A549 (cell line): ENCODE data around the gene RCSD1. TPM values are rescaled to one million over a fixed set of nuclear protein-coding genes. Genes with fewer than 3 reads are reported as not detected.

Experiments used
- ATAC-seq, 2 experiments: fragments of 200-7000 bp in 1 of 2; fragments of >200 bp in 1 of 2; cut with Nextera tagmentation in 1 of 2; cut with Tn5 transposase in 1 of 2; 3 replicates each; pipeline versions ENCODE4 v1.8.0 to v1.9.1; 2018 to 2020; ENCODE audit warnings: mild to moderate bottlenecking in 1 of 2, moderate library complexity in 1 of 2
- CTCF ChIA-PET: fragments of 300-600 bp; sonication (Branson Sonifier 250); formaldehyde crosslinking; extraction: SDS; loops from one replicate; lab custom pipeline; 2021; ENCODE audit warnings: antibody characterized with exemption, inconsistent platforms; lab: Yijun Ruan, JAX
- POLR2A ChIA-PET: fragments of 350-600 bp; formaldehyde crosslinking; extraction: SDS; loops from one replicate; lab custom pipeline; 2021; ENCODE audit warnings: antibody characterized with exemption, inconsistent platforms; lab: Yijun Ruan, JAX
- DNase-seq, 2 experiments: peaks; one replicate each; pipeline versions ENCODE4 v3.0.0 to v3.0.0-alpha.2; 2011 to 2016; ENCODE audit warnings: low read depth in 1 of 2, low spot score in 1 of 2
- FAIRE-seq: peaks from 2 replicates; lab custom pipeline; 2011; peaks lifted over from hg19 to GRCh38; lab: Jason Lieb, UNC
- H3K27ac ChIP-seq, 2 experiments: fragments of >200 bp; sonication (Bioruptor Twin); formaldehyde crosslinking; 3 replicates each; pipeline ENCODE4 v1.5.1; 2016 to 2017
- H3K4me1 ChIP-seq: fragments of >200 bp; sonication (Bioruptor Twin); formaldehyde crosslinking; 3 replicates; pipeline ENCODE4 v1.6.1; 2016
- H3K4me2 ChIP-seq: fragments of >200 bp; sonication (Bioruptor Twin); formaldehyde crosslinking; 3 replicates; pipeline ENCODE4 v1.6.1; 2016
- H3K4me3 ChIP-seq: fragments of >200 bp; sonication (Bioruptor Twin); formaldehyde crosslinking; 3 replicates; pipeline ENCODE4 v1.5.1; 2016
- H3K9me3 ChIP-seq: fragments of >200 bp; sonication (Bioruptor Twin); formaldehyde crosslinking; 3 replicates; pipeline ENCODE4 v1.6.1; 2016
- CBX2 ChIP-seq: fragments of 200-600 bp; sonication (generic); IDR thresholded peaks from 2 replicates; pipeline ENCODE4 v1.6.1; 2016; ENCODE audit warnings: low read depth, mild to moderate bottlenecking, borderline replicate concordance
- CBX8 ChIP-seq: fragments of 200-600 bp; sonication (generic); IDR thresholded peaks from 2 replicates; pipeline ENCODE4 v1.6.1; 2016
- EHMT2 ChIP-seq: fragments of 200-600 bp; sonication (generic); IDR thresholded peaks from 2 replicates; pipeline ENCODE4 v1.6.1; 2016; ENCODE audit warnings: antibody characterized with exemption, low read depth, mild to moderate bottlenecking, moderate library complexity
- FOXS1 ChIP-seq: fragments of 250-450 bp; sonication (Bioruptor Pico); IDR thresholded peaks from 2 replicates; pipeline ENCODE4 v1.5.0; 2020; ENCODE audit warnings: mild to moderate bottlenecking, moderate library complexity
- JUN ChIP-seq, 2 experiments: fragments of >200 bp; sonication (Bioruptor Twin); formaldehyde crosslinking; IDR thresholded peaks; 2 replicates in 1 of 2; 3 replicates in 1 of 2; pipeline ENCODE4 v1.6.1; 2016 to 2017
- JUNB ChIP-seq: fragments of >200 bp; sonication (Bioruptor Twin); formaldehyde crosslinking; IDR thresholded peaks from 2 replicates; pipeline ENCODE4 v1.6.1; 2016
- KDM1A ChIP-seq: fragments of 200-600 bp; sonication (generic); IDR thresholded peaks from 2 replicates; pipeline ENCODE4 v1.6.1; 2016; ENCODE audit warnings: low read depth, mild to moderate bottlenecking
- NPAS2 ChIP-seq: fragments of 250-450 bp; sonication (Bioruptor Pico); IDR thresholded peaks from 2 replicates; pipeline ENCODE4 v1.8.0; 2022; ENCODE audit warnings: mild to moderate bottlenecking, moderate library complexity, borderline replicate concordance
- POLR2A ChIP-seq: IDR thresholded peaks from 2 replicates; pipeline ENCODE4 v1.6.1; 2012; ENCODE audit warnings: mild to moderate bottlenecking, low read length
- RCOR1 ChIP-seq: fragments of 150-350 bp; IDR thresholded peaks from 2 replicates; pipeline ENCODE4 v1.6.1; 2014; ENCODE audit warnings: antibody characterized with exemption, low read length, low read depth
- RFX5 ChIP-seq: fragments of 450-650 bp; IDR thresholded peaks from 2 replicates; pipeline ENCODE4 v1.7.1; 2014; ENCODE audit warnings: antibody characterized with exemption, mild to moderate bottlenecking, moderate library complexity
- SMC3 ChIP-seq: fragments of >200 bp; sonication (Bioruptor Twin); formaldehyde crosslinking; IDR thresholded peaks from 3 replicates; pipeline ENCODE4 v1.6.1; 2018; ENCODE audit warnings: inconsistent platforms
- TFCP2L1 ChIP-seq: fragments of 250-450 bp; sonication (Bioruptor Pico); IDR thresholded peaks from 2 replicates; pipeline ENCODE4 v1.5.0; 2021; ENCODE audit warnings: mild to moderate bottlenecking
- ZC3H11A ChIP-seq: fragments of 450-650 bp; IDR thresholded peaks from 2 replicates; pipeline ENCODE4 v1.6.1; 2014; ENCODE audit warnings: antibody characterized with exemption, mild to moderate bottlenecking
- ZFP36 ChIP-seq: fragments of 450-650 bp; IDR thresholded peaks from 2 replicates; pipeline ENCODE4 v1.6.1; 2014; ENCODE audit warnings: borderline replicate concordance; ENCODE audit not compliant: partially characterized antibody
- ZNF302 ChIP-seq: fragments of 250-450 bp; sonication (Bioruptor Pico); IDR thresholded peaks from 2 replicates; pipeline ENCODE4 v1.9.0; 2021; ENCODE audit warnings: inconsistent platforms, mild to moderate bottlenecking, moderate library complexity
- WGBS: methylation state at CpG from one replicate; pipeline ENCODE4 v1.1.6; 2017; ENCODE audit errors: missing lambda C conversion rate; 5-methylcytosine and 5-hydroxymethylcytosine counted together
- polyA plus RNA-seq, 4 experiments: library from polyadenylated mRNA; depleted of rRNA in 3 of 4; stranded (reverse); fragments of >200 nt; fragmentation: RNase III in 1 of 4; extraction: RNeasy Plus Mini Kit Qiagen cat#74134 plus additional on column Dnase treatment in 1 of 4; gene quantifications; 2 replicates in 3 of 4; 3 replicates in 1 of 4; pipeline ENCODE4 v1.2.3, GENCODE V29; 2011 to 2017
- TF ChIP-seq, protein P1 (sequence below): fragments of >200 bp; sonication (Bioruptor Twin); formaldehyde crosslinking; IDR thresholded peaks from 3 replicates; pipeline ENCODE4 v1.5.1; 2016
- TF ChIP-seq, protein P2 (sequence below): fragments of 150-350 bp; IDR thresholded peaks from 2 replicates; pipeline ENCODE4 v1.6.1; 2014; ENCODE audit warnings: low read depth, mild to moderate bottlenecking, low read length
- TF ChIP-seq, protein P3 (sequence below): fragments of 200-600 bp; sonication (generic); IDR thresholded peaks from 2 replicates; pipeline ENCODE4 v1.6.1; 2016; ENCODE audit warnings: antibody characterized with exemption, mild to moderate bottlenecking, moderate library complexity
- TF ChIP-seq, protein P4 (sequence below): fragments of 450-650 bp; IDR thresholded peaks from 2 replicates; pipeline ENCODE4 v1.6.1; 2014; ENCODE audit warnings: antibody characterized with exemption
- TF ChIP-seq, protein P5 (sequence below): IDR thresholded peaks from 2 replicates; pipeline ENCODE4 v1.6.1; 2012

RCSD1 gene
- polyA plus RNA-seq, 2 of the 4 experiments (the other 2 are of a cell fraction) = not detected

DNA sequence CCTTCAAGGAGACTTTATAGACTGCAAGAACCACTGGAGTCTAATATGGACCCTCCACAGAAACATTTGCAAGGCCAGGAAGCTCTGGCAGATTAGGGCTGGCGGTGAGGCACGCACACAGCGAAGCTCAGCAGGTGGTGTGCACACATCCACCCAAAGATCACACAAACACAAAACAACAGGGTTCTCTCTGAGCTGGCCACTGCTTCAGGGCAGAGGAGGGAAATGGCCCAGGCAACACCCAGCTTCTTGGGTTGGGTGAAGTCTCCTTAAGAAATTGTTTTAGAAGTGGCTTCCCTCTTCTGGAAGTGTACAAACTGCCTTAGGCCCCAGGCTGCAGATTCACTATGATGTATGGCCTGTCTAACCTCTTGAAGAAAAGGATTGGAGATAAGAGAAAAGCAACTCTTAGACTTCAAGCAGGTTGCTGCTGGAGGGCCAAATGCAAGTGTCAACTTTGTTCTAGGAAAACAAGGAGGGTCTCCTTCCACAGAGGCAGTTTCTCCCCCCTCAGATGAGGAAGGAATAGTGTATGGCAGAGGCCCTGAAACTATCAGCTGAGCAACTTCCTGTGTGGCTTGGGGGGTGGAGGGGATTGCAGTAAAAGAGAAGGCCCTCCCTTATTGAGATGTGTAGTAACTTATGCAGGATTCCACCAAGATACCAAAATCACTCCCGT is 2.0 kb downstream of the RCSD1 start:
- WGBS = 97% methylated on average over 4 of the region's 4 CpGs
- no peak overlapping the region for H3K27ac ChIP-seq
- no peak overlapping the region for H3K4me2 ChIP-seq
- no peak for DNase-seq
- CTCF ChIA-PET = interaction anchor here (1.4 to 2.0 kb wide), 3 partner anchors 9 to 56 kb away, joined by 3 to 11 read pairs (median 5); no protein-coding TSS in a partner anchor
- TF ChIP-seq, protein P1, sequence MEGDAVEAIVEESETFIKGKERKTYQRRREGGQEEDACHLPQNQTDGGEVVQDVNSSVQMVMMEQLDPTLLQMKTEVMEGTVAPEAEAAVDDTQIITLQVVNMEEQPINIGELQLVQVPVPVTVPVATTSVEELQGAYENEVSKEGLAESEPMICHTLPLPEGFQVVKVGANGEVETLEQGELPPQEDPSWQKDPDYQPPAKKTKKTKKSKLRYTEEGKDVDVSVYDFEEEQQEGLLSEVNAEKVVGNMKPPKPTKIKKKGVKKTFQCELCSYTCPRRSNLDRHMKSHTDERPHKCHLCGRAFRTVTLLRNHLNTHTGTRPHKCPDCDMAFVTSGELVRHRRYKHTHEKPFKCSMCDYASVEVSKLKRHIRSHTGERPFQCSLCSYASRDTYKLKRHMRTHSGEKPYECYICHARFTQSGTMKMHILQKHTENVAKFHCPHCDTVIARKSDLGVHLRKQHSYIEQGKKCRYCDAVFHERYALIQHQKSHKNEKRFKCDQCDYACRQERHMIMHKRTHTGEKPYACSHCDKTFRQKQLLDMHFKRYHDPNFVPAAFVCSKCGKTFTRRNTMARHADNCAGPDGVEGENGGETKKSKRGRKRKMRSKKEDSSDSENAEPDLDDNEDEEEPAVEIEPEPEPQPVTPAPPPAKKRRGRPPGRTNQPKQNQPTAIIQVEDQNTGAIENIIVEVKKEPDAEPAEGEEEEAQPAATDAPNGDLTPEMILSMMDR = no peak
- TF ChIP-seq FOXS1 = no peak
- TF ChIP-seq, protein P2, sequence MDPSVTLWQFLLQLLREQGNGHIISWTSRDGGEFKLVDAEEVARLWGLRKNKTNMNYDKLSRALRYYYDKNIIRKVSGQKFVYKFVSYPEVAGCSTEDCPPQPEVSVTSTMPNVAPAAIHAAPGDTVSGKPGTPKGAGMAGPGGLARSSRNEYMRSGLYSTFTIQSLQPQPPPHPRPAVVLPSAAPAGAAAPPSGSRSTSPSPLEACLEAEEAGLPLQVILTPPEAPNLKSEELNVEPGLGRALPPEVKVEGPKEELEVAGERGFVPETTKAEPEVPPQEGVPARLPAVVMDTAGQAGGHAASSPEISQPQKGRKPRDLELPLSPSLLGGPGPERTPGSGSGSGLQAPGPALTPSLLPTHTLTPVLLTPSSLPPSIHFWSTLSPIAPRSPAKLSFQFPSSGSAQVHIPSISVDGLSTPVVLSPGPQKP = no peak
- TF ChIP-seq POLR2A = no peak
- TF ChIP-seq KDM1A = no peak
- TF ChIP-seq, protein P3, sequence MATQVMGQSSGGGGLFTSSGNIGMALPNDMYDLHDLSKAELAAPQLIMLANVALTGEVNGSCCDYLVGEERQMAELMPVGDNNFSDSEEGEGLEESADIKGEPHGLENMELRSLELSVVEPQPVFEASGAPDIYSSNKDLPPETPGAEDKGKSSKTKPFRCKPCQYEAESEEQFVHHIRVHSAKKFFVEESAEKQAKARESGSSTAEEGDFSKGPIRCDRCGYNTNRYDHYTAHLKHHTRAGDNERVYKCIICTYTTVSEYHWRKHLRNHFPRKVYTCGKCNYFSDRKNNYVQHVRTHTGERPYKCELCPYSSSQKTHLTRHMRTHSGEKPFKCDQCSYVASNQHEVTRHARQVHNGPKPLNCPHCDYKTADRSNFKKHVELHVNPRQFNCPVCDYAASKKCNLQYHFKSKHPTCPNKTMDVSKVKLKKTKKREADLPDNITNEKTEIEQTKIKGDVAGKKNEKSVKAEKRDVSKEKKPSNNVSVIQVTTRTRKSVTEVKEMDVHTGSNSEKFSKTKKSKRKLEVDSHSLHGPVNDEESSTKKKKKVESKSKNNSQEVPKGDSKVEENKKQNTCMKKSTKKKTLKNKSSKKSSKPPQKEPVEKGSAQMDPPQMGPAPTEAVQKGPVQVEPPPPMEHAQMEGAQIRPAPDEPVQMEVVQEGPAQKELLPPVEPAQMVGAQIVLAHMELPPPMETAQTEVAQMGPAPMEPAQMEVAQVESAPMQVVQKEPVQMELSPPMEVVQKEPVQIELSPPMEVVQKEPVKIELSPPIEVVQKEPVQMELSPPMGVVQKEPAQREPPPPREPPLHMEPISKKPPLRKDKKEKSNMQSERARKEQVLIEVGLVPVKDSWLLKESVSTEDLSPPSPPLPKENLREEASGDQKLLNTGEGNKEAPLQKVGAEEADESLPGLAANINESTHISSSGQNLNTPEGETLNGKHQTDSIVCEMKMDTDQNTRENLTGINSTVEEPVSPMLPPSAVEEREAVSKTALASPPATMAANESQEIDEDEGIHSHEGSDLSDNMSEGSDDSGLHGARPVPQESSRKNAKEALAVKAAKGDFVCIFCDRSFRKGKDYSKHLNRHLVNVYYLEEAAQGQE = no peak
- TF ChIP-seq, all 56 proteins: peak for 0
- ATAC-seq (no peak), FAIRE-seq (no peak)
- POLR2A ChIA-PET = no interaction called here
- Histone ChIP-seq H3K4me1 (peaks cover 7% of the 10 kb centered on the region; the same call in 1 of the 3 replicates), H3K4me3 (no peak overlapping the region), H3K9me3 (no peaks in the 10 kb centered on the region)

DNA sequence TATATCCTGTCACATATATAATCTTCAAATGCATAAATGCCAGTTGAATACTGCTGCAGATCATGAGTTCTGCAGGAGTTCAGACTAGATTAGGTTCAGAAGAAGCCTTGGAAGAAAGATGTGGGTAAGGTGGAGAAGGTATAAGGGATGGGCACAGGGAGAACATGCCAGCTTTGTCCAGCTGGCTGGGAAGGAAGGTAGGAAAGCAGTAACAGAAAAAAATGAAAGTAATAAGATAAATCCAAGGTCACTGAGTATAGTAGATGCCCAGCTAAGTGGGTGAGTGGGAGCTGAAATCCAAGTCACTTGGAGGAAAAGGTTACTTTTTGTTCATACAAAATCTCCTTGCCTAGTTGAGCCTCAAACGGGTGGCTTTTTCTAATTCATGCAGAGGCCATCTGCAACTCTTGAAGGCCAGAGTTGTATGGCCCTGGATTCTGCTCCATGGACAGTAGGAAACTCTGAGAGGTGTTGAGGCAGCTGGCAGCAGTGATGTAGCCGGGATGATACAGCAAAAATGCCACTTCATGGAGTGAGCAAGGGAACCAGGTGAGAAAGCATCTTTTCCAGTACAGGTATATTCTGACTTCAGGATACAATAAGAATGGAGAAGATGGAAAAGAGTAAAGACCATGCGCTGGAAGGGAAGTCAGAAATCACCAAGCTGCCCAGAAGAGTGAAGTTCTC is 3.4 kb downstream of the RCSD1 start:
- FAIRE-seq = no peak
- WGBS = 78% methylated on average over 3 of the region's 3 CpGs

More for the DNA sequence above, 3.4 kb downstream of the RCSD1 start:
- ChIA-PET CTCF (interaction anchor here (0.7 to 2.0 kb wide), 4 partner anchors 10 to 54 kb away, joined by 4 to 11 read pairs (median 4); no protein-coding TSS in a partner anchor), POLR2A (interaction anchor here (0.6 kb wide), 1 partner anchor 130 kb away, joined by 3 read pairs; no protein-coding TSS in a partner anchor)
- no peak overlapping the region for H3K27ac ChIP-seq
- no peak overlapping the region for H3K4me2 ChIP-seq
- DNase-seq (no peak), ATAC-seq (no peak)
- H3K4me3 ChIP-seq = no peak overlapping the region
- TF ChIP-seq ZNF302 (CRISPR knock-in tag) (no peak), ZC3H11A (no peak), EHMT2 (no peak), ZFP36 (no peak), JUNB (no peak), JUN (IDR thresholded peaks at IDR 0.05) (no peak), SMC3 (no peak), CBX2 (no peak), RFX5 (no peak), NPAS2 (CRISPR knock-in tag) (no peak), TFCP2L1 (no peak), KDM1A (no peak), FOXS1 (no peak), CBX8 (no peak), RCOR1 (no peak)
- TF ChIP-seq, protein P4, sequence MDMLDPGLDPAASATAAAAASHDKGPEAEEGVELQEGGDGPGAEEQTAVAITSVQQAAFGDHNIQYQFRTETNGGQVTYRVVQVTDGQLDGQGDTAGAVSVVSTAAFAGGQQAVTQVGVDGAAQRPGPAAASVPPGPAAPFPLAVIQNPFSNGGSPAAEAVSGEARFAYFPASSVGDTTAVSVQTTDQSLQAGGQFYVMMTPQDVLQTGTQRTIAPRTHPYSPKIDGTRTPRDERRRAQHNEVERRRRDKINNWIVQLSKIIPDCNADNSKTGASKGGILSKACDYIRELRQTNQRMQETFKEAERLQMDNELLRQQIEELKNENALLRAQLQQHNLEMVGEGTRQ = no peak
- TF ChIP-seq, protein P5, sequence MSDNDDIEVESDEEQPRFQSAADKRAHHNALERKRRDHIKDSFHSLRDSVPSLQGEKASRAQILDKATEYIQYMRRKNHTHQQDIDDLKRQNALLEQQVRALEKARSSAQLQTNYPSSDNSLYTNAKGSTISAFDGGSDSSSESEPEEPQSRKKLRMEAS = no peak
- TF ChIP-seq, all 56 proteins: peak for 0
- no peaks in the 10 kb centered on the region for H3K9me3 ChIP-seq
- peaks cover 7% of the 10 kb centered on the region; the same call in 1 of the 3 replicates for H3K4me1 ChIP-seq
